Neural progenitor cell (in vitro differentiated cells): ENCODE data around the gene USH1G. TPM values are rescaled to one million over a fixed set of nuclear protein-coding genes. Genes with fewer than 3 reads are reported as not detected.

Experiments
- DNase-seq: peaks from one replicate; pipeline ENCODE4 v3.0.0-alpha.2; 2016; ENCODE audit warnings: low spot score
- H2AFZ ChIP-seq: fragments of 200-600 bp; sonication (generic); replicated peaks from 2 replicates; pipeline ENCODE4 v1.6.1; 2016; ENCODE audit warnings: antibody characterized with exemption
- H3F3A ChIP-seq: fragments of 200-600 bp; sonication (generic); 2 replicates; pipeline ENCODE4 v1.6.1; 2016; ENCODE audit warnings: antibody characterized with exemption, low read depth
- H3K27ac ChIP-seq: fragments of 200-600 bp; sonication (generic); 2 replicates; pipeline ENCODE4 v1.5.1; 2016; ENCODE audit warnings: mild to moderate bottlenecking
- H3K27me3 ChIP-seq: fragments of 200-600 bp; sonication (generic); 2 replicates; pipeline ENCODE4 v1.6.1; 2016; ENCODE audit warnings: mild to moderate bottlenecking, moderate library complexity
- H3K36me3 ChIP-seq: fragments of 200-600 bp; sonication (generic); 2 replicates; pipeline ENCODE4 v1.5.1; 2016
- H3K4me1 ChIP-seq: fragments of 200-600 bp; sonication (generic); 2 replicates; pipeline ENCODE4 v1.6.1; 2016; ENCODE audit warnings: mixed run types
- H3K4me2 ChIP-seq: fragments of 200-600 bp; sonication (generic); 2 replicates; pipeline ENCODE4 v1.6.1; 2016
- H3K4me3 ChIP-seq: fragments of 200-600 bp; sonication (generic); 2 replicates; pipeline ENCODE4 v1.5.1; 2016
- H3K79me2 ChIP-seq: fragments of 200-600 bp; sonication (generic); 2 replicates; pipeline ENCODE4 v1.6.1; 2016; ENCODE audit warnings: low read depth
- H3K9ac ChIP-seq: fragments of 200-600 bp; sonication (generic); 2 replicates; pipeline ENCODE4 v1.6.1; 2016
- H3K9me3 ChIP-seq: fragments of 200-600 bp; sonication (generic); 2 replicates; pipeline ENCODE4 v1.5.1; 2016; ENCODE audit warnings: low read depth
- H4K20me1 ChIP-seq: fragments of 200-600 bp; sonication (generic); 2 replicates; pipeline ENCODE4 v1.6.1; 2016; ENCODE audit warnings: low read depth
- H3K27ac Mint-ChIP-seq: 3 replicates; pipeline ENCODE4 v1.8.0; 2021; ENCODE audit warnings: mixed read lengths
- H3K27me3 Mint-ChIP-seq: 2 replicates; pipeline ENCODE4 v1.8.0; 2022; ENCODE audit warnings: low read depth, mild to moderate bottlenecking, inconsistent platforms, moderate library complexity, mixed read lengths; ENCODE audit not compliant: insufficient read depth
- H3K36me3 Mint-ChIP-seq: 3 replicates; pipeline ENCODE4 v1.8.0; 2021; ENCODE audit warnings: mixed read lengths
- H3K4me1 Mint-ChIP-seq: 3 replicates; pipeline ENCODE4 v1.8.0; 2021; ENCODE audit warnings: mixed read lengths
- H3K4me3 Mint-ChIP-seq: 3 replicates; pipeline ENCODE4 v1.8.0; 2021; ENCODE audit warnings: mild to moderate bottlenecking, moderate library complexity, mixed read lengths
- H3K9me3 Mint-ChIP-seq: 3 replicates; pipeline ENCODE4 v1.8.0; 2020; ENCODE audit warnings: mixed read lengths
- CTCF ChIP-seq: fragments of 200-600 bp; sonication (generic); IDR thresholded peaks from 2 replicates; pipeline ENCODE4 v1.5.1; 2017; ENCODE audit warnings: antibody characterized with exemption, mild to moderate bottlenecking
- EZH2 ChIP-seq: fragments of 200-600 bp; sonication (generic); IDR thresholded peaks from 2 replicates; pipeline ENCODE4 v1.6.1; 2017; ENCODE audit warnings: antibody characterized with exemption, mild to moderate bottlenecking, moderate library complexity
- EZH2phosphoT487 ChIP-seq: fragments of 200-600 bp; sonication (generic); IDR thresholded peaks from 2 replicates; pipeline ENCODE4 v1.6.1; 2017; ENCODE audit warnings: antibody characterized with exemption
- total RNA-seq: library from RNA; depleted of rRNA; stranded (reverse); fragments of >200 nt; gene quantifications from 2 replicates; pipeline ENCODE4 v1.2.3, GENCODE V29; 2015; ENCODE audit warnings: low replicate concordance

Gene USH1G
- total RNA-seq, 1 donor from 2014 or later = not detected

- no peaks in the 10 kb centered on the region for H3K36me3 Mint-ChIP-seq
- Histone ChIP-seq H3K27me3 (no peaks in the 10 kb centered on the region), H3K9me3 (no peaks in the 10 kb centered on the region), H3F3A (no peaks in the 10 kb centered on the region), H3K4me1 (peaks cover 6% of the 10 kb centered on the region), H4K20me1 (no peaks in the 10 kb centered on the region), H3K9ac (no peak overlapping the region), H3K27ac (no peak overlapping the region), H2AFZ (no peak overlapping the region), H3K4me2 (peak overlapping the region; percentile 13), H3K79me2 (no peaks in the 10 kb centered on the region), H3K4me3 (no peak overlapping the region), H3K36me3 (no peaks in the 10 kb centered on the region)
- no peak overlapping the region for H3K27ac Mint-ChIP-seq
- H3K27me3 Mint-ChIP-seq = peaks cover 18% of the 10 kb centered on the region
- H3K4me3 Mint-ChIP-seq = no peak overlapping the region
- TF ChIP-seq EZH2phosphoT487 = no peak
- no peak for TF ChIP-seq CTCF
- no peak for TF ChIP-seq EZH2
- peaks cover 6% of the 10 kb centered on the region for H3K4me1 Mint-ChIP-seq
- no peaks in the 10 kb centered on the region for H3K9me3 Mint-ChIP-seq
- no peak for DNase-seq
These were observed 39.8 kb downstream of the USH1G start for GRCh38 chr17:74883241-74883745.

- Histone ChIP-seq H2AFZ (no peak overlapping the region), H3K4me2 (peak overlapping the region; percentile 13)
- peaks cover 6% of the 10 kb centered on the region for H3K4me1 Mint-ChIP-seq
These were observed 40.4 kb downstream of the USH1G start for GRCh38 chr17:74882517-74883240.

GRCh38 chr17:74881073-74881472 lies 42.0 kb downstream of the USH1G start:
- H3K36me3 Mint-ChIP-seq = no peaks in the 10 kb centered on the region
- H4K20me1 ChIP-seq = no peaks in the 10 kb centered on the region
- H3K36me3 ChIP-seq = no peaks in the 10 kb centered on the region
- H3K9me3 Mint-ChIP-seq = no peaks in the 10 kb centered on the region
- peaks cover 6% of the 10 kb centered on the region for H3K4me1 Mint-ChIP-seq
- no peak overlapping the region for H2AFZ ChIP-seq
- H3K4me3 ChIP-seq = no peak overlapping the region
- H3K79me2 ChIP-seq = no peaks in the 10 kb centered on the region
- H3F3A ChIP-seq = no peaks in the 10 kb centered on the region
- no peaks in the 10 kb centered on the region for H3K27me3 ChIP-seq
- H3K9ac ChIP-seq = no peak overlapping the region
- no peaks in the 10 kb centered on the region for H3K9me3 ChIP-seq
- no peak for TF ChIP-seq EZH2phosphoT487
- TF ChIP-seq EZH2 = no peak
- no peak for TF ChIP-seq CTCF
- H3K27ac ChIP-seq = no peak overlapping the region
- H3K4me1 ChIP-seq = peaks cover 6% of the 10 kb centered on the region
- H3K27me3 Mint-ChIP-seq = peaks cover 17% of the 10 kb centered on the region
- no peak overlapping the region for H3K4me2 ChIP-seq
- H3K4me3 Mint-ChIP-seq = no peak overlapping the region
- H3K27ac Mint-ChIP-seq = no peak overlapping the region
- no peak for DNase-seq

More at GRCh38 chr17:74882517-74883240, 40.4 kb downstream of the USH1G start:
- DNase-seq = peak; percentile 22
- Mint-ChIP-seq H3K4me3 (no peak overlapping the region), H3K36me3 (no peaks in the 10 kb centered on the region), H3K27me3 (peaks cover 20% of the 10 kb centered on the region), H3K27ac (no peak overlapping the region), H3K9me3 (no peaks in the 10 kb centered on the region)
- no peaks in the 10 kb centered on the region for H4K20me1 ChIP-seq
- H3K79me2 ChIP-seq = no peaks in the 10 kb centered on the region
- H3K9ac ChIP-seq = no peak overlapping the region
- no peaks in the 10 kb centered on the region for H3K27me3 ChIP-seq
- TF ChIP-seq CTCF (no peak), EZH2phosphoT487 (no peak), EZH2 (no peak)
- H3K4me3 ChIP-seq = no peak overlapping the region
- no peaks in the 10 kb centered on the region for H3F3A ChIP-seq
- H3K9me3 ChIP-seq = no peaks in the 10 kb centered on the region
- peaks cover 6% of the 10 kb centered on the region for H3K4me1 ChIP-seq
- no peak overlapping the region for H3K27ac ChIP-seq
- H3K36me3 ChIP-seq = no peaks in the 10 kb centered on the region
